Neural crest cell (in vitro differentiated cells): Measurements from ENCODE around the gene RBBP8NL. TPM values are rescaled to one million over a fixed set of nuclear protein-coding genes. Genes with fewer than 3 reads are reported as not detected.

ENCODE experiments used
- DNase-seq: peaks from one replicate; pipeline ENCODE4 v3.0.0; 2021; ENCODE audit warnings: low read depth, mixed read lengths, low spot score
- H3K27ac Mint-ChIP-seq: one replicate; pipeline ENCODE4 v1.8.0; 2021; ENCODE audit warnings: mild to moderate bottlenecking, mixed read lengths; ENCODE audit not compliant: unreplicated experiment
- H3K27me3 Mint-ChIP-seq: 2 replicates; pipeline ENCODE4 v1.8.0; 2021; ENCODE audit warnings: low read depth, mild to moderate bottlenecking, mixed read lengths
- H3K36me3 Mint-ChIP-seq: 2 replicates; pipeline ENCODE4 v1.8.0; 2021; ENCODE audit warnings: low read depth, mild to moderate bottlenecking, mixed read lengths
- H3K4me1 Mint-ChIP-seq: 2 replicates; pipeline ENCODE4 v1.8.0; 2021; ENCODE audit warnings: mixed read lengths
- H3K4me3 Mint-ChIP-seq: one replicate; pipeline ENCODE4 v1.8.0; 2021; ENCODE audit warnings: mild to moderate bottlenecking, mixed read lengths
- H3K9me3 Mint-ChIP-seq: 2 replicates; pipeline ENCODE4 v1.8.0; 2021; ENCODE audit warnings: mixed read lengths
- total RNA-seq: library from RNA; stranded (reverse); gene quantifications from 2 replicates; pipeline ENCODE4 v1.2.1, GENCODE V29; 2021
- TF ChIP-seq, protein P1 (sequence below): fragments of 200-600 bp; sonication (generic); conservative IDR thresholded peaks from 2 replicates; pipeline ENCODE4 v1.5.0; 2021; ENCODE audit warnings: antibody characterized with exemption, mild to moderate bottlenecking

The RBBP8NL gene
- total RNA-seq, 1 donor from 2014 or later, result not detected

DNA sequence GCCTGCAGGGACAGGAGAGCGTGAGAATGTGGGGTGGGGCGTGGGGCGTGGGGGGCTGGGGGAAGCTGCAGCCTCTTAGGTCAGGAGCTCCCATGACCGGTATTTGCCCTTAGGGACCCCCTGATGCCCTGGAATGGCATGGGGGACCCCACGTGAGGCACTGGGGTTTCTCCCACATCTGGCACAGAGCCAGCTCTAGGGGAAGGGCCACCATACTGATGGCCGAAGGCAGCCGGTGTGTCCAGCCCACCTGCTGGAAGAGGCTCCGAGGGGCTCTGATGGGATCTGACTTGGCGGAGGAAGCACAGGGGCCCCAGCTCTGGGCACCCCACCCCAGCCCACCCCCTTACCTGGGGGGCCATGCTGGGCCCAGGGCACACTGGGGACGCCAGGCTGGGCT, 37.7 kb upstream of the RBBP8NL start:
- no peak overlapping the region for H3K4me3 Mint-ChIP-seq
- TF ChIP-seq, protein P1, sequence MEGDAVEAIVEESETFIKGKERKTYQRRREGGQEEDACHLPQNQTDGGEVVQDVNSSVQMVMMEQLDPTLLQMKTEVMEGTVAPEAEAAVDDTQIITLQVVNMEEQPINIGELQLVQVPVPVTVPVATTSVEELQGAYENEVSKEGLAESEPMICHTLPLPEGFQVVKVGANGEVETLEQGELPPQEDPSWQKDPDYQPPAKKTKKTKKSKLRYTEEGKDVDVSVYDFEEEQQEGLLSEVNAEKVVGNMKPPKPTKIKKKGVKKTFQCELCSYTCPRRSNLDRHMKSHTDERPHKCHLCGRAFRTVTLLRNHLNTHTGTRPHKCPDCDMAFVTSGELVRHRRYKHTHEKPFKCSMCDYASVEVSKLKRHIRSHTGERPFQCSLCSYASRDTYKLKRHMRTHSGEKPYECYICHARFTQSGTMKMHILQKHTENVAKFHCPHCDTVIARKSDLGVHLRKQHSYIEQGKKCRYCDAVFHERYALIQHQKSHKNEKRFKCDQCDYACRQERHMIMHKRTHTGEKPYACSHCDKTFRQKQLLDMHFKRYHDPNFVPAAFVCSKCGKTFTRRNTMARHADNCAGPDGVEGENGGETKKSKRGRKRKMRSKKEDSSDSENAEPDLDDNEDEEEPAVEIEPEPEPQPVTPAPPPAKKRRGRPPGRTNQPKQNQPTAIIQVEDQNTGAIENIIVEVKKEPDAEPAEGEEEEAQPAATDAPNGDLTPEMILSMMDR, result no peak
- no peaks in the 10 kb centered on the region for H3K36me3 Mint-ChIP-seq
- no peaks in the 10 kb centered on the region for H3K9me3 Mint-ChIP-seq
- H3K27me3 Mint-ChIP-seq, result peaks cover 10% of the 10 kb centered on the region
- H3K27ac Mint-ChIP-seq, result no peak overlapping the region
- H3K4me1 Mint-ChIP-seq, result peaks cover 7% of the 10 kb centered on the region
- DNase-seq, result no peak

GRCh38 chr20:62464425-62464770, 37.1 kb upstream of the RBBP8NL start:
- Mint-ChIP-seq H3K9me3 (no peaks in the 10 kb centered on the region), H3K4me1 (peaks cover under 1% of the 10 kb centered on the region), H3K36me3 (no peaks in the 10 kb centered on the region), H3K27me3 (peaks cover 4% of the 10 kb centered on the region), H3K27ac (no peak overlapping the region), H3K4me3 (no peak overlapping the region)
- TF ChIP-seq, protein P1, result no peak
- DNase-seq, result no peak

DNA sequence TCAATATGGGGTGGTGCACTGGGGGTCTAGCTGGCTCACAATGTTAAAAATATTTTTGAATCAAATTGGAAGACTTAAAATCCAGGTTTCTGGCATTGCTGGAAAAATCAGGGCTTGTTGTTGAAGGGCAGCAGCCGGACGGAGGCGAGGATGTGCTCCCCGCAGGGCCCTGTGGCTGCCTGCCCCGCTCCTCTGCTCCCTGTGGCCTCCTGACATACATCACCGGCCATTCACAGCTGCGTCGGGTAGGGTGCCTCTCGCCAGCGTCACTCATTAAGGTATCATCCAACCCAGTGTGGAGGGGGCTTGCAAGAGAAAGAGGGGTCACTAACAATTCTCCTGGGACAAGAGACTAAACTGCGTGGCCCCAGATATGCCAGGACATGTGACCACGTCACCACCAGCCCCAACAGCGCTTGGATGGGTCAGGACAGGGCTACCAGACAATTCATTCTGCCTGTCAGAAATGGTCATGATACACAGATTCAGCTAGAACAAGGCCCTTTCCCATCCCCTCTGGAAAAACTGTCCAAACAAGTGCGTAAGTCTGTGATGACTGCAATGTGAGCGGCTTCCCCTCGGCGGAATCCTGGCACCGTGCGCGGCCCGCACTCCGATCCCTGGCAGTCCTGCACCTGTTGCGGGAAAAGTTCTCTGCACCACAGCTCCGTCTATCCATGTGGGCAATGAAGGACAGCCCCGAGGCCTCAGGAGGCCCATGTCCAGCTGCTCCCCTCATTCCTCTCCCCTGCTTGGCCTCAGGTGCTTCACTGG, 36.5 kb upstream of the RBBP8NL start:
- H3K27me3 Mint-ChIP-seq, result no peaks in the 10 kb centered on the region
- H3K36me3 Mint-ChIP-seq, result no peaks in the 10 kb centered on the region
- TF ChIP-seq, protein P1, result no peak
- no peak for DNase-seq
- H3K4me3 Mint-ChIP-seq, result no peak overlapping the region
- no peaks in the 10 kb centered on the region for H3K4me1 Mint-ChIP-seq
- no peak overlapping the region for H3K27ac Mint-ChIP-seq
- no peaks in the 10 kb centered on the region for H3K9me3 Mint-ChIP-seq

- Mint-ChIP-seq H3K36me3 (no peaks in the 10 kb centered on the region), H3K27ac (no peak overlapping the region), H3K27me3 (no peaks in the 10 kb centered on the region), H3K4me3 (no peak overlapping the region), H3K4me1 (no peaks in the 10 kb centered on the region), H3K9me3 (no peaks in the 10 kb centered on the region)
- no peak for DNase-seq
- TF ChIP-seq, protein P1, result no peak
Observed at GRCh38 chr20:62462976-62463592, 35.7 kb upstream of the RBBP8NL start.

GRCh38 chr20:62461834-62462233, 34.5 kb upstream of the RBBP8NL start:
- TF ChIP-seq, protein P1, result no peak
- no peak overlapping the region for H3K27ac Mint-ChIP-seq
- DNase-seq, result no peak
- no peaks in the 10 kb centered on the region for H3K4me1 Mint-ChIP-seq
- no peaks in the 10 kb centered on the region for H3K9me3 Mint-ChIP-seq
- no peaks in the 10 kb centered on the region for H3K36me3 Mint-ChIP-seq
- H3K27me3 Mint-ChIP-seq, result no peaks in the 10 kb centered on the region
- no peak overlapping the region for H3K4me3 Mint-ChIP-seq
